ENCODE results near the gene LHX6. TPM values are rescaled to one million over a fixed set of nuclear protein-coding genes. Genes with fewer than 3 reads are reported as not detected.
A peak's percentile ranks its signal among the peaks of the same experiment; 100 is the strongest.

Gene LHX6
- total and polyA plus RNA-seq, 2 donors (not counting 1 experiment from before 2014, with no cell fraction given), result 0.09 TPM; not detected in 1

DNA sequence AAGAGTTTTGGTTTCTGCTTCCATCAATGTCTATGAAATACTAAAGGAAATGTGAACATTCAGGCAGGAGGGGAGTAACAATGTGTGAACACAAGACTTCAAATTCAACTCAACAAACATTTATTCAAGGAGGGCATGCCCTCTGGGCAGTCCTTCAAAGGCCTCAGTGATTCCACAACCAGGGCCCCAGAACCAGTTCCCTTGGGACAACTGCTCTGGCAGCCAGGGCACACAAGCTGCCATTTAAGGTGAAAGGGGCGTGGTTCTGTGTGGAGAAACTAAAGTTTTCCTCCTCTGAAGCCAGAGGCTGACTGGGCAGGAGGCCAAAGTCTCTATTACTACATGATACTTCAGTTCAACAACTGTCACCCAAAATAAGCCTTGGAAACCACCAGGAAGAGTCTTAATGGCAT, 32.7 kb upstream of the LHX6 start:
- Histone ChIP-seq H3K36me3 (ENCODE audit: control insufficient read depth, insufficient read depth, low read length) (peaks cover 2% of the 10 kb centered on the region), H3K4me2 (ENCODE audit: extremely low read depth, insufficient read depth, low read length) (no peak overlapping the region), H3K4me1 (ENCODE audit: control insufficient read depth, extremely low read depth, insufficient read depth, low read length) (peaks cover 8% of the 10 kb centered on the region), H3K9me3 (ENCODE audit: control insufficient read depth, insufficient read depth, low read depth, low read length) (no peaks in the 10 kb centered on the region), H2AFZ (ENCODE audit: low read length) (no peak overlapping the region), H3K27ac (ENCODE audit: insufficient read depth, low read length) (no peak overlapping the region), H3K27me3 (ENCODE audit: control insufficient read depth, insufficient read depth, low read length) (no peaks in the 10 kb centered on the region), H3K79me2 (ENCODE audit: control insufficient read depth, insufficient read depth, low read length) (peaks cover 34% of the 10 kb centered on the region), H3K4me3 (replicated peaks in 1 of 4; ENCODE audit: control extremely low read depth in 1 of 4, insufficient read depth in 1 of 4, low read depth in 3 of 4, low read length in 4 of 4) (no peak overlapping the region), H3K9ac (ENCODE audit: insufficient read depth, low read length) (no peak overlapping the region), H4K20me1 (ENCODE audit: control insufficient read depth, extremely low read depth, insufficient read depth, low read length) (no peaks in the 10 kb centered on the region)
- no peak for TF ChIP-seq EZH2 (IDR thresholded peaks at IDR 0.05; ENCODE audit: low read length, missing control alignments)
- DNase-seq (ENCODE audit: low read depth in 2 of 2), result peak; percentile 42 to 71

DNA sequence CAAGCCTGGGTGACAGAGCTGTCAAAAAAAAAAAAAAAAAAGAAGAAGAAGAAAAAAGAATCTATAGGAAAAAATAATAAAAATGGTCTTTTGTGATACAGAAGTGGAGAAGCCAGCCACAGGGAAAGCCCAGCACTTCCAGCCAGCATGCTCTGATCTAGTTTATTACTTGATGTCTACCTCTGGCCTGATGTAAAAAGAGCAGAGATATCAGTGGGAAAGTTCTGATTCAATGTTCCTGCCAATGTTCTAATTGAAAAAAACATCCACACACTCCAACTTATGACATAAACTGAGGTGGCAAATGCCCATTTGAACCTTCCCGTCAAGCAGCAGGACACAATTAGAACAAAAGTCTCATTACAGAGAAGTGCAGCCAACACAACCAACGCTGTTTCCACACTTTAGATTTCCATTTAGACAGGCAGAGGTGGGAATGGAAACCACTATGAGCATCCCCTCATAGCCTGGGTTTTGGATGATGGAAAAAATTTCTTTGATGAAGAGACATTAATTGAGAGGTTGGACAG, 30.2 kb upstream of the LHX6 start:
- no peak for DNase-seq (ENCODE audit: low read depth in 2 of 2)
- Histone ChIP-seq H3K9ac (ENCODE audit: insufficient read depth, low read length) (no peak overlapping the region), H3K27me3 (ENCODE audit: control insufficient read depth, insufficient read depth, low read length) (no peaks in the 10 kb centered on the region), H3K4me1 (ENCODE audit: control insufficient read depth, extremely low read depth, insufficient read depth, low read length) (peaks cover 8% of the 10 kb centered on the region), H3K4me2 (ENCODE audit: extremely low read depth, insufficient read depth, low read length) (no peak overlapping the region), H4K20me1 (ENCODE audit: control insufficient read depth, extremely low read depth, insufficient read depth, low read length) (no peaks in the 10 kb centered on the region), H2AFZ (ENCODE audit: low read length) (no peak overlapping the region), H3K27ac (ENCODE audit: insufficient read depth, low read length) (no peak overlapping the region), H3K4me3 (replicated peaks in 1 of 4; ENCODE audit: control extremely low read depth in 1 of 4, insufficient read depth in 1 of 4, low read depth in 3 of 4, low read length in 4 of 4) (no peak overlapping the region), H3K9me3 (ENCODE audit: control insufficient read depth, insufficient read depth, low read depth, low read length) (no peaks in the 10 kb centered on the region), H3K36me3 (ENCODE audit: control insufficient read depth, insufficient read depth, low read length) (peaks cover 2% of the 10 kb centered on the region), H3K79me2 (ENCODE audit: control insufficient read depth, insufficient read depth, low read length) (peaks cover 17% of the 10 kb centered on the region)
- TF ChIP-seq, protein P1, sequence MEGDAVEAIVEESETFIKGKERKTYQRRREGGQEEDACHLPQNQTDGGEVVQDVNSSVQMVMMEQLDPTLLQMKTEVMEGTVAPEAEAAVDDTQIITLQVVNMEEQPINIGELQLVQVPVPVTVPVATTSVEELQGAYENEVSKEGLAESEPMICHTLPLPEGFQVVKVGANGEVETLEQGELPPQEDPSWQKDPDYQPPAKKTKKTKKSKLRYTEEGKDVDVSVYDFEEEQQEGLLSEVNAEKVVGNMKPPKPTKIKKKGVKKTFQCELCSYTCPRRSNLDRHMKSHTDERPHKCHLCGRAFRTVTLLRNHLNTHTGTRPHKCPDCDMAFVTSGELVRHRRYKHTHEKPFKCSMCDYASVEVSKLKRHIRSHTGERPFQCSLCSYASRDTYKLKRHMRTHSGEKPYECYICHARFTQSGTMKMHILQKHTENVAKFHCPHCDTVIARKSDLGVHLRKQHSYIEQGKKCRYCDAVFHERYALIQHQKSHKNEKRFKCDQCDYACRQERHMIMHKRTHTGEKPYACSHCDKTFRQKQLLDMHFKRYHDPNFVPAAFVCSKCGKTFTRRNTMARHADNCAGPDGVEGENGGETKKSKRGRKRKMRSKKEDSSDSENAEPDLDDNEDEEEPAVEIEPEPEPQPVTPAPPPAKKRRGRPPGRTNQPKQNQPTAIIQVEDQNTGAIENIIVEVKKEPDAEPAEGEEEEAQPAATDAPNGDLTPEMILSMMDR (conservative IDR thresholded peaks at IDR 0.05 in 1 of 2, IDR thresholded peaks at IDR 0.05 in 1 of 2; ENCODE audit: low read depth in 1 of 2, low read length in 2 of 2), result no peak
- no peak for TF ChIP-seq EZH2 (IDR thresholded peaks at IDR 0.05; ENCODE audit: low read length, missing control alignments)

DNA sequence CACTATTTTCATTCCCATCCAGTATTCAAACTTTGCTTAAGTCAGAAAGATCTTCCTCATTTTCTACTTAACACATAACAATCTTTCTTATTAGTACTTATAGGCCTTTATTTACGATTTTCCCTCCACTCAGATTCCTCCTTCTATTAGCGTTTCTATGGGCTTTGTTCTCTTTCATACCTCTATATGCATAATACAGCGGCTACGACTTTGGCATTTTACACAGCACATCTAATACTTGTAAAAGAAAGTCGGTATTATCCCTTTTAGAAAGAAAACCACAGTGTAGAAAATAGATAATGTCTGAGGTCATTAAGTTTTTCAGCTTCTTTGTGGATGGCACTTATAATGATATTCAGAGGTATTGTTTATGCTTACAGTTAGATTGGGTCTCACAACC, 27.4 kb upstream of the LHX6 start:
- no peak overlapping the region for H3K4me3 ChIP-seq (replicated peaks in 1 of 4; ENCODE audit: control extremely low read depth in 1 of 4, insufficient read depth in 1 of 4, low read depth in 3 of 4, low read length in 4 of 4)
- no peak overlapping the region for H3K9ac ChIP-seq (ENCODE audit: insufficient read depth, low read length)
- no peaks in the 10 kb centered on the region for H4K20me1 ChIP-seq (ENCODE audit: control insufficient read depth, extremely low read depth, insufficient read depth, low read length)
- H3K27me3 ChIP-seq (ENCODE audit: control insufficient read depth, insufficient read depth, low read length), result no peaks in the 10 kb centered on the region
- no peaks in the 10 kb centered on the region for H3K9me3 ChIP-seq (ENCODE audit: control insufficient read depth, insufficient read depth, low read depth, low read length)
- peaks cover 3% of the 10 kb centered on the region for H3K36me3 ChIP-seq (ENCODE audit: control insufficient read depth, insufficient read depth, low read length)
- no peak overlapping the region for H3K4me2 ChIP-seq (ENCODE audit: extremely low read depth, insufficient read depth, low read length)
- no peaks in the 10 kb centered on the region for H3K4me1 ChIP-seq (ENCODE audit: control insufficient read depth, extremely low read depth, insufficient read depth, low read length)
- H2AFZ ChIP-seq (ENCODE audit: low read length), result no peak overlapping the region
- no peak for TF ChIP-seq EZH2 (IDR thresholded peaks at IDR 0.05; ENCODE audit: low read length, missing control alignments)
- TF ChIP-seq, protein P1 (conservative IDR thresholded peaks at IDR 0.05 in 1 of 2, IDR thresholded peaks at IDR 0.05 in 1 of 2; ENCODE audit: low read depth in 1 of 2, low read length in 2 of 2), result no peak
- no peak for DNase-seq (ENCODE audit: low read depth in 2 of 2)
- H3K79me2 ChIP-seq (ENCODE audit: control insufficient read depth, insufficient read depth, low read length), result no peaks in the 10 kb centered on the region
- H3K27ac ChIP-seq (ENCODE audit: insufficient read depth, low read length), result no peak overlapping the region

Measured in fibroblast of lung (primary cell).